ENCODE measurements around the gene ORM2. TPM values are rescaled to one million over a fixed set of nuclear protein-coding genes. Genes with fewer than 3 reads are reported as not detected.

ORM2 gene
- total and polyA plus RNA-seq, 10 donors: 0.13 to 0.93 (median 0.38) TPM; not detected in 6

GRCh38 chr9:114367772-114368569, 38.3 kb downstream of the ORM2 start:
- DNase-seq: peak; percentile 84
- Histone ChIP-seq H3K9me3 (no peaks in the 10 kb centered on the region), H3K4me1 (peaks cover 80 to 100% (median 100%) of the 10 kb centered on the region in 6 donors), H3K36me3 (peaks cover 0 to 100% (median 63%) of the 10 kb centered on the region in 6 donors), H3K27me3 (replicated peaks in 1 of 7) (no peaks in the 10 kb centered on the region), H3K4me3 (peak overlapping the region in 1 of 8 donors; percentile 51), H3K27ac (peak overlapping the region; percentile 69 to 99 (median 92))
- 72 to 83% (median 82%) methylated on average over 3 to 14 of the region's 14 CpGs for WGBS, 5 donors
- TF ChIP-seq POLR2AphosphoS5 (IDR thresholded peaks at IDR 0.05) (peak; percentile 35 to 77 (median 68)), POLR2A (IDR thresholded peaks at IDR 0.05) (no peak)
- intact Hi-C loops (cut with DNase I; ENCODE audit: low total_unique reads): no loop called here

- intact Hi-C loops (cut with DNase I; ENCODE audit: low total_unique reads): no loop called here
- TF ChIP-seq CTCF (IDR thresholded peaks at IDR 0.05 in 8 of 11, conservative IDR thresholded peaks at IDR 0.05 in 3 of 11): no peak
- TF ChIP-seq POLR2AphosphoS5 (IDR thresholded peaks at IDR 0.05): peak in 1 of 3 donors; percentile 74
- no peak for TF ChIP-seq POLR2A (IDR thresholded peaks at IDR 0.05)
- Histone ChIP-seq H3K9me3 (no peaks in the 10 kb centered on the region), H3K27me3 (replicated peaks in 1 of 7) (no peaks in the 10 kb centered on the region), H3K27ac (peak overlapping the region; percentile 39 to 99 (median 94)), H3K4me1 (peaks cover 80 to 100% (median 100%) of the 10 kb centered on the region in 6 donors), H3K4me3 (peak overlapping the region in 1 of 8 donors; percentile 64), H3K36me3 (peaks cover 0 to 100% (median 51%) of the 10 kb centered on the region in 6 donors)
- DNase-seq: peak; percentile 11
- WGBS, 5 donors: 89 to 92% (median 89%) methylated on average over 9 of the region's 9 CpGs
Observed at GRCh38 chr9:114369216-114370130, 39.8 kb downstream of the ORM2 start.

GRCh38 chr9:114370251-114370967, 40.7 kb downstream of the ORM2 start:
- peak; percentile 77 for DNase-seq
- no peaks in the 10 kb centered on the region for H3K27me3 ChIP-seq (replicated peaks in 1 of 7)
- peaks cover 0 to 100% (median 43%) of the 10 kb centered on the region in 6 donors for H3K36me3 ChIP-seq
- H3K27ac ChIP-seq: peak overlapping the region; percentile 76 to 99 (median 94)
- no peaks in the 10 kb centered on the region for H3K9me3 ChIP-seq
- intact Hi-C loops (cut with DNase I; ENCODE audit: low total_unique reads): no loop called here
- peaks cover 80 to 100% (median 100%) of the 10 kb centered on the region in 6 donors for H3K4me1 ChIP-seq
- 57 to 77% (median 71%) methylated on average over 6 of the region's 6 CpGs for WGBS, 5 donors
- no peak for TF ChIP-seq POLR2A (IDR thresholded peaks at IDR 0.05)
- no peak for TF ChIP-seq CTCF (IDR thresholded peaks at IDR 0.05 in 8 of 11, conservative IDR thresholded peaks at IDR 0.05 in 3 of 11)
- peak in 1 of 3 donors; percentile 18 for TF ChIP-seq POLR2AphosphoS5 (IDR thresholded peaks at IDR 0.05)
- H3K4me3 ChIP-seq: peak overlapping the region in 1 of 8 donors; percentile 64

GRCh38 chr9:114370968-114371320, 41.3 kb downstream of the ORM2 start:
- Histone ChIP-seq H3K36me3 (peaks cover 0 to 100% (median 39%) of the 10 kb centered on the region in 6 donors), H3K27ac (peak overlapping the region; percentile 76 to 99 (median 94)), H3K27me3 (replicated peaks in 1 of 7) (no peaks in the 10 kb centered on the region), H3K4me3 (peak overlapping the region in 1 of 8 donors; percentile 64), H3K9me3 (no peaks in the 10 kb centered on the region), H3K4me1 (peaks cover 74 to 100% (median 97%) of the 10 kb centered on the region in 6 donors)
- intact Hi-C loops (cut with DNase I; ENCODE audit: low total_unique reads): no loop called here
- 63 to 73% (median 69%) methylated on average over 2 to 4 of the region's 4 CpGs for WGBS, 5 donors
- TF ChIP-seq POLR2AphosphoS5 (IDR thresholded peaks at IDR 0.05) (no peak), CTCF (IDR thresholded peaks at IDR 0.05 in 8 of 11, conservative IDR thresholded peaks at IDR 0.05 in 3 of 11) (no peak), POLR2A (IDR thresholded peaks at IDR 0.05) (no peak)
- peak; percentile 83 for DNase-seq
